Measurements from ENCODE around the gene SKAP1.

DNA sequence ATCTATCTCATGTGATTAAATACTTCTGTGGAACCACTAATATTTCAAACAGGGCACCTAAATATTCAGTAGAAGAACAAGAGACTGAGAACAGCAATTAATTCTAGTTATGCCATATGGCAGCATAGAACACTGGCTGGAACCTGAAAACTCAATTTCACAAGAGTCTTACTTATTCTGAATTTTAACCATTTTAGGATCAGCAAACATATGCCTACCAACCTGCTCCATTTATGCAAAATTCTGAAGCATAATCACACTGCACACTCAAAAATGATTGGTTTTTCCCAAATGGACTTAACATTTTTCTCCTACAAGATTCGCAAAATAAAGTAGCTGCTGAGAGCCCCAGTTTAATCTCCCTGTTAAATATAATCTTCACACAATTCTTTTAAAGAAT lies 43.2 kb downstream of the SKAP1 start:
- TF ChIP-seq POLR2A (IDR thresholded peaks at IDR 0.05): no peak
- TF ChIP-seq POLR2AphosphoS5 (IDR thresholded peaks at IDR 0.05): no peak
- no peak for TF ChIP-seq CTCF (IDR thresholded peaks at IDR 0.05 in 8 of 11, conservative IDR thresholded peaks at IDR 0.05 in 3 of 11)
